LHCN-M2 (cell line): ENCODE results near the gene HIVEP3. TPM values are rescaled to one million over a fixed set of nuclear protein-coding genes. Genes with fewer than 3 reads are reported as not detected.
"Not testable (repeated sequence)": the region's sequence is repeated elsewhere in the genome, so short reads cannot be mapped to it uniquely, and the experiment has no call there.

ENCODE experiments used
- DNase-seq: peaks from one replicate; pipeline ENCODE4 v3.0.0-alpha.2; 2012; ENCODE audit warnings: low read depth
- total RNA-seq: library from RNA; depleted of rRNA; stranded (reverse); fragments of >200 nt; gene quantifications from 2 replicates; pipeline ENCODE4 v1.2.3, GENCODE V29; 2014

Gene HIVEP3
- total RNA-seq, 1 experiment from 2014 or later = 2.1 TPM

GRCh38 chr1:41564741-41565475, 353.8 kb downstream of the HIVEP3 start:
- DNase-seq = no peak

GRCh38 chr1:41562328-41562727, 356.4 kb downstream of the HIVEP3 start:
- DNase-seq = no peak

- DNase-seq = no peak
Measured at GRCh38 chr1:41560931-41561330, 357.8 kb downstream of the HIVEP3 start.

DNA sequence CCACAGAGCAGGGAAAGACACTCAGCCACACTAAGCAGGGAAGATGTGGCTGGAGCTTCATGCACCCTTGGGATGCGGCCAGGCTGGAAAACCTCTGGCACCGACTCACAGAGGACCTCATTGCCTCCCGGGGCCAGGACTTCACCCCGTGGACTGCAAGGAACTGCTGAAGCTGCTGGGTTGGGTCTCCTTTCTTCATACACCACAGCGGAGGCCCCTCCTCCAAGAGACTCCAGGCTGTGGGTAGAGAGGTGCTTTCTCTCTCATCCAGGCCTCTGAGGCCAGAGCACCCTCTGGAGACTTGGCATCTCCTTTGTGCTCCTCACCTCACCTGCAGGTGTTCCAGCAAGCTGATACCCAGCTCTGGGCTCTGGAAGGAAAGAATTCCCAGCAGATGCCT, 358.2 kb downstream of the HIVEP3 start:
- DNase-seq = no peak

- no peak for DNase-seq
Measured at GRCh38 chr1:41559331-41559730, 359.4 kb downstream of the HIVEP3 start.

DNA sequence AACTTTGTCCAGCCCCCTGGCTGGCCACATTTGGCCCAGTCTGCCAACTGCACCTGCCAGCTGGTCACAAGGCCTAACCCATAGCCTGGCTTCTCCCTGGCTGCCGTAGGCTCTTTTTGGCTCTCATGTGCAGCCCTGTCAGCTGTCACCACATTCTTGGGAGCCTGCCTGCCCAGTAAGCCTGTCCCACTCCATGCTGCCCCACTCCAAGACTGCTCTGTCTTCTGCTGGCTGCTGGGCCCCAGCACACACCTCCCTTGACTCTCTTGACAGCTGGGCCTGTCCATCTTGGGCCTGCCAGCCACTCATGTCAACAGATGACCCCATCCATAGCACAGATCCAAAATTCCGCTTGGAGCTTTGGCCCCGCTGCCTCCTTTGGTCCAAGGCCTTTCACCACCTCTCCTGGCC, 360.0 kb downstream of the HIVEP3 start:
- DNase-seq = peak; percentile 91

- no peak for DNase-seq
Measured at GRCh38 chr1:41557751-41558455, 360.8 kb downstream of the HIVEP3 start.

- not testable (repeated sequence) for DNase-seq
Measured at GRCh38 chr1:41554746-41555145, 364.0 kb downstream of the HIVEP3 start.

DNA sequence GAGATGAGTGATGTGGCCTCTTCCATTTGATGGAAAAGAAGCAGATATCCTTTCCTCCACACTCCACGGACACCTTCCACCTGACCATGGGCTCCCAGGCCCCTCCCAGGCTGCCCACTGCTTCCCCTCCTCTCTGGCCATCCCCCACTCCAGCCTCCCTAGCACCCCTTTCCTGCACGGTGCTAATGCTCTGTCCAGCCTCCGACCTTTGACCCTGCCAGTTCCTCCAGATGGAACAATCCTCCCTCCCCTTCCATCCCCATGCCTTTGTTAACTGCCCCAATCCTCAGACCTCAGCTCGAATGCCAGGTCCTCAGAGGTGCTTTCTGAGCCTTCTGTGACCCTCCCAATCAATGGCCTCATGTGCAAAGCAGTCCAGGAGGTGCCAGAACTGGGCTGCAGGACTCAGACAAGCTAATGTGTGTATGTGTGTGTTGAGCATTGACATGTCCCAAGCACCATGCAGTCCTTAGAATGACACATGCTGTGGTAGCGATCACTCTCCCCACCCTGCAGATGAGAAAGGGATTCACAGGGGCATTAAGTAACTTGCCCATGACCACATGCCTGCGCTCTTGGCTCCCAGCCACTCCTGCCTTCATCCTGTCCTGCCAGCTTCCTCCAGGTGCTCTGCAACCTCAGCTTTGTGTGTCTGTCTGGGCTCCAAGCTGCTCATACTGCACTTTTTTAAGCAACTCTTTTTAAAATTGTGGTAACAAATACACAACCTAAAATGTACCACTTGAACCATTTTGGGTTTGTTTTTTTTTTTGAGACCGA, 370.8 kb downstream of the HIVEP3 start:
- no peak for DNase-seq

DNA sequence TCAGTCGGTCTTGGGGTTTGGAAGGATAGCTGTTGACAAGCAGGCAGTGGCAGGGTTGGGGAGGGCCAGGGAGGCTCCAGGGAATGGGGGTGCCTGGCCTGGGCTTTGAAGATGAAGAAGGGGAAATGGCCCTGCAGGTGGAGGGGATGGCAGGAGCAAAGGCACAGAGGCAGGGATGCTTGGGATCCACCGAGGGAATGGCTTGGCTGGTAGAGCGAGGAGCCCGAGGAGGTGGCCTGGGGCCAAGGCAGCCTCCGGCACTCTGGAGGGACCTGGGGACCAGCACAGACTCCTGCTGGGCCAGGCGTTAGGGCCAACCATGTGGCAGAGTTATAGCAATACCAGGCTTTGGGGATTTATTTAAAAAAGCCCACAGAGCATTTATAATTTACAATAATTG, 371.4 kb downstream of the HIVEP3 start:
- DNase-seq = no peak

DNA sequence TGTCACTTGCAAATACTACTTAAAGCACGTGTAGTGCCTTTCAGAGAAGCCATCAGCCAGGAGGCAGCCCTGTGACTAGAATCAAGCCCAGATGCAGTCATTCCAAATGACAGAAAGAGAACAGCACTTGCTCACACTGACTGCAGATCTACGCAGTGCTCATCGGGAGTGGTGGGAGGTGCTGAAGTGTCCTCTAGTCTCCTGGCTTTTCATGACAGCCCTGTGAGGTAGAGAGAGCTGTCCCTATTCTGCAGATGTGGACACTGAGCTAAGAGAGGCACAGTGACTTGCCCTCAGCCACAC, 371.9 kb downstream of the HIVEP3 start:
- no peak for DNase-seq

GRCh38 chr1:41545996-41546832, 372.5 kb downstream of the HIVEP3 start:
- DNase-seq = no peak

DNA sequence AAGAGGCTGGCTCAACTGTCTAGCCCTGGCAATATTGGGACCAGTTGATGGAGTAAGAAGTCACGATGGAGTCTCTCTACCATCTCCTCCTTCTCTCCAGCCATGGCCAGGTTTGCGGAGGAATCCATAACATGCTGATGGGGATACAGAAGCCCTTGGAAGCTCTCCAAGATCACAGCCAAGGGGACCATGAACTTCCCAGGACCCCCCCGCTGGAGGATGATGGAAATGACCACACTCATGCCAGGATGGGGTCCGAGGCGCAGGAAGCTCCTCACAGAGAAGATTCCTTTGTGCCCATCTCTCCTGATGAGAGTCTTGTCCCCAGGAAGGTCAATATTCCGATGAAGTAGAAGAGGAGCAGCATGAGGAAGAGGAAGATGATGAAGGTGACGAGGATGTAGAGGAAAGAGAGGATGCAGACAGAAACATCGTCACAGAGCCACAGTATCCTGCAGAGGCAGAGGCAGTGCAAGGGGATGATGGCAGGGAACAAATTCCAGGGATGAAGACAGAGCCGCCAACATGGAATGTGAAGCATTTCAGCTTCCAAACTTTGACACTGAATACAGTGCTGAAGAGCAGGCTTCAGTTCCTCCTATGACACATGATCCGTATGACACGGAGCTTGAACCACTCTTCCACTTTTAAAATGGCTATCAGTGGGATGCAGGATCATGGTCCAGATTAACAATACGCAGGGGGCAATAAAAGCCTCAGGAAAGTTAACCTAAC, 376.4 kb downstream of the HIVEP3 start:
- DNase-seq = no peak

DNA sequence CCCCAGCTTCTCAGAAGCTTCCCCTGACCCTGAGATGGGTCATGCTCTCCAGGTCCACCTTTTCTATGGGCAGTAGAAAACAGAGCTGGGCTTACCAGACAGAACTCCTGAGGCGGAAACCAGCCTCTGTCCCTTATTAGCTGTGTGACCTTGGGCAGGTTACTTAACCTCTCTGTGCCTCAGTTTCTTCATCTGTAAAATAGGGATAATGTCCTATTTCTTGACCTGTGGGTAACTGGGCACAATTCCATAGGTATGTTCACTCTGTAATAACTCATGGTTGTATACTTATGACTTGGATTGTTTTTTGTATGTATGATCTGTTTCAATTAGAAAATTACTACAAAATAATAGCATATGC, 377.1 kb downstream of the HIVEP3 start:
- DNase-seq = no peak

DNA sequence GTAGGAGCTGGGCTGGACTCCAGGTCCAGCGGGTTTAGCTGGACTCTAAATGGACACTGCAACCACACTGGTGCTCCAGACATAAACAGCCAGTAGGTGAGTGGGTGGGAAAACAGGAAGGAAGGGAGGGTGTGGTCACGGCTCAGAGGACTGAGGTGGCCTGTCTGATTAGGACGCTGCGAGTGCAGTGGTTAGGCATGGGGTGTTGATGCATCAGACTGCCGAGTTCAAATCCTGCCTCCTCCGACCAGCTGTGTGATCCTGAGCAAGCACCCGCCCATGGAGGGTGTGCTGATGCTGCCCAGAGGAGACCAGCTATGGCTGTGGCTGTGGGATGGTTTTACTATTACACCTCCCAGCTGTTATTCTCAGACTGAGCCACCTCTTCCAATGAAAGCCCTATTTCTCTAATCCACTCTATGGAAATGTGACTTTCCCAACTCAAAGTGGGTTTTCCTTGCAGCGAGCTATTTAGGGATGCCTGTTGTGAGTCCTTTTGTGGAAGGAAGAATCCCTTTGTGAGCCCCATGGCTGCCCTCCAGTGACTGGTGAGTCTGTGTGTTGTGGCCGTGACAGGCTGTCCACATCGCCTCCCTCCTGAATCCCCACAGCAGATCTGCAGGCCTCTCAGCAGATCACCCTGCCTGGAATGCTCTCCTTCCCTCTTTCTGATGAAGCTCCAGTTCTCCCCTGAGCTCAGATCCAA, 377.7 kb downstream of the HIVEP3 start:
- DNase-seq = no peak

DNA sequence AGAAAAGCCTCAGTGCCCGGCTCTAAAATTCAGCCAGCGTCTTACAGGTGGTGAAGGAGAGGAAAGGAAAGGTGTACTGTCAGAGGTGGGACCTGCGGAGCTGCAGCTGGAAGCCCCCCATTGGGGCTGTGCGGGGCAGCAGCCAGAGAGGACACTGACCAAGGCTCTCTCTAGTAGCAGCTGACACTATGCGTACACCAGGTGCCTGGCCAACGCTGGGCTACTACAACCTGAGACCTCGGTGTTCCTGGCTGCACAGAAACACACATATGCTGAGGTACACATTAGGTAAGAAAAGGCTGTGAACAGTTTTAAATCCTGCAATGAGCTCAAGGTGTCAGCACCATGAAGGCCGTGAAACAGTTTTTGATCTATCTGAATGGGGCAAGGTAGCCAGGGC, 378.7 kb downstream of the HIVEP3 start:
- DNase-seq = no peak

GRCh38 chr1:41539418-41539805, 379.3 kb downstream of the HIVEP3 start:
- DNase-seq = no peak

- no peak for DNase-seq
Measured at GRCh38 chr1:41538741-41539417, 379.8 kb downstream of the HIVEP3 start.

GRCh38 chr1:41537788-41538351, 380.9 kb downstream of the HIVEP3 start:
- DNase-seq = peak; percentile 75

DNA sequence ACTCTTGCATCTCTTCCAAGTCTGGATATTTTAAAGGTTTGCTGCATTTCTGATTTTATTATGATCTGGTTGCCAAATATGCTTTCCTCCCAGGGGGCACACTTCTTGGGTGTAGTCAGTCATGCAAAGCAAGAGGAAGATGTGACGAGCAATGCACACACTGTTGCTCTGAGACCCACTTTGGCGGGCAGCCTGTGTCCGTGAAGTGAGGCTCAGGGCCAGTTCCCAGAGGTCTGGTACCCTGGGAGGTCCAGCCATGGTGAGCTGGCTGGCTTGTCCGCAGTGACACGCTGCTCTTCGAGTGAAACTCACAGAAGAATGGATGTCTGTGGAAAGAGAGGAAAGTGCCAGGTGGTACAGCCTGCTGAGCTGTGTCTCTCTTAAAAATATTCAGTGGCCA, 381.5 kb downstream of the HIVEP3 start:
- DNase-seq = peak; percentile 27
